Choroid plexus epithelial cell (primary cell): ENCODE results near the gene C10orf105.

ENCODE experiments used
- DNase-seq: peaks from one replicate; pipeline ENCODE4 v3.0.0-alpha.2; 2010; ENCODE audit warnings: low read depth
- H3K4me3 ChIP-seq: 2 replicates; pipeline ENCODE4 v1.5.1; 2011; ENCODE audit warnings: low read depth, mild to moderate bottlenecking, control low read depth, low read length, moderate library complexity
- TF ChIP-seq, protein P1 (sequence below): conservative IDR thresholded peaks from 2 replicates; pipeline ENCODE4 v1.5.1; 2011; ENCODE audit warnings: low read depth, mild to moderate bottlenecking, control low read depth, inconsistent platforms, low read length, moderate library complexity

The C10orf105 gene

GRCh38 chr10:71736570-71736952, 17.0 kb upstream of the C10orf105 start:
- peak; percentile 32 for DNase-seq
- H3K4me3 ChIP-seq, result no peak overlapping the region
- TF ChIP-seq, protein P1, sequence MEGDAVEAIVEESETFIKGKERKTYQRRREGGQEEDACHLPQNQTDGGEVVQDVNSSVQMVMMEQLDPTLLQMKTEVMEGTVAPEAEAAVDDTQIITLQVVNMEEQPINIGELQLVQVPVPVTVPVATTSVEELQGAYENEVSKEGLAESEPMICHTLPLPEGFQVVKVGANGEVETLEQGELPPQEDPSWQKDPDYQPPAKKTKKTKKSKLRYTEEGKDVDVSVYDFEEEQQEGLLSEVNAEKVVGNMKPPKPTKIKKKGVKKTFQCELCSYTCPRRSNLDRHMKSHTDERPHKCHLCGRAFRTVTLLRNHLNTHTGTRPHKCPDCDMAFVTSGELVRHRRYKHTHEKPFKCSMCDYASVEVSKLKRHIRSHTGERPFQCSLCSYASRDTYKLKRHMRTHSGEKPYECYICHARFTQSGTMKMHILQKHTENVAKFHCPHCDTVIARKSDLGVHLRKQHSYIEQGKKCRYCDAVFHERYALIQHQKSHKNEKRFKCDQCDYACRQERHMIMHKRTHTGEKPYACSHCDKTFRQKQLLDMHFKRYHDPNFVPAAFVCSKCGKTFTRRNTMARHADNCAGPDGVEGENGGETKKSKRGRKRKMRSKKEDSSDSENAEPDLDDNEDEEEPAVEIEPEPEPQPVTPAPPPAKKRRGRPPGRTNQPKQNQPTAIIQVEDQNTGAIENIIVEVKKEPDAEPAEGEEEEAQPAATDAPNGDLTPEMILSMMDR, result no peak

DNA sequence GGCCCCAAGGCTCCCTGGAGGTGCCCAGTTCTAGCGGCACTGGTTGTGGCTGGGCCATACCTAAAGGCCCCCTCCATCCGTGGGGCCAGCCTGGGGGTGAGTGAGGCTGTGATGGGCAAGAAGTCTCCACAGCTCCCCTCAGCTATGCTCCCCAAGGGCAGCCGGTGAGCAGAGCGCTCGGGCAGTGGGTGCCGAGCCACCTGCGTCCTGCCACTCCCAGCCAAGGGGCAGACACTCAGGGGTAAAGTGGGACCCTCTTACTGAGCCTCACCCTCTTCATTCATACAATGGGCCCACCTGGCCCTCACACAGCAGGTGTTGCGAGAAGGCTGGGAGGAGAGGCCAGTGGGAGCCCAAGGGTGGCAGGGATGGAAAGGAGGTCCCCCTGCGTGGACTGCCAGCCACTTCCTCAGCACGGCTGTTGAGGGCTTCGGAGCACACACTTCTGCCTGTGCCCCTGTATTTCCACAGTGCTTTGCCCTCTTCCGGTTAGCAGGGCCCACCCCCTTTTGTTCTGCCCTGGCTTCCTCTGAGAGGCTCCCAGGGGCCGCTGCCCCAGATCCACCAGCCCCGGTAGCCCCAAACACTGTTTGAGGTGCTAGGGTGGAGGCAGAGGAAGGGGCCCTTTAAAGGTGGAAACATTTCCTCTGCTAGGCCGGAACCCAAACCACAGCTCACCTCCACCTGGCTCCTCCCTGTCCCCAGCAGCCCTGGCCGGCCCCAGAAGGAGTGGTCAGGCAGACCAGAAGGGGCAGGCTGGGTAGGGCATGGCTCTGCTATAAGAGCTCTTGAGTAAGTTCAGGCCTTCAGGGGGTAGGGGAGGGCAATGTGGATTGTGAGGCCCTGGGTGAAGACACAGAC, 16.4 kb upstream of the C10orf105 start:
- no peak for DNase-seq
- TF ChIP-seq, protein P1, result no peak
- H3K4me3 ChIP-seq, result no peak overlapping the region

DNA sequence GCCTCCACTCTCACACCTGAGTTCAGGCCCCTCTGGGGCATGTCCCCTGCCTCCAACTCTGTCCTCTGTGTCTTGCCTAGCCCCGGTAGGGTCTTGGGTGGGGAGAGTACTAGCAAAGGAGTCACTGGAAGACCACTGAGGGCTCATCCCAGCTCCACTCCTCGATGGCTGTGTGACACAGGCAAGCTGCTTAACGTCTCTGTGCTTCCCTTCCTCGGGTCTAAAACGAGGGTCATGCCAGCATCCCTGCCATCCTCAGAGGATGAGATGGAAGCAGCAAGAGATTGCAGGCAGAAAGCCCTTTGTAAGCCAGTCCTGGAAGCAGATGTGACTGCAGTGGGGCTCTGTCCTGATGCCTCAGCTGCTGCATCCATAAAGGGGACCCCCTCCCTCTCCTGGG, 15.2 kb upstream of the C10orf105 start:
- TF ChIP-seq, protein P1, result no peak
- DNase-seq, result no peak
- H3K4me3 ChIP-seq, result no peak overlapping the region

DNA sequence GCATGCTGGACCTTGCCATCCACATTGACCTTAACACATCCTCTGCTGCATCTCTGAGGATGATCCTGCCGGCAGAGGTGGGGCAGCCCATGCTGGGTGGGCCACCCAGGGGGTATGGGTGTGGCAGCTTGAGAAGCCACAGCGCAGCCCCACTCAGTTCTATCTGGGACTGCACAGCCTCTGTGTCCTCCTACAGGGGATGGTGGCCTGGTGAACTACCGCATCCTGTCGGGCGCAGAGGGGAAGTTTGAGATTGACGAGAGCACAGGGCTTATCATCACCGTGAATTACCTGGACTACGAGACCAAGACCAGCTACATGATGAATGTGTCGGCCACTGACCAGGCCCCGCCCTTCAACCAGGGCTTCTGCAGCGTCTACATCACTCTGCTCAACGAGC, 12.2 kb upstream of the C10orf105 start:
- TF ChIP-seq, protein P1, result no peak
- no peak overlapping the region for H3K4me3 ChIP-seq
- no peak for DNase-seq

DNA sequence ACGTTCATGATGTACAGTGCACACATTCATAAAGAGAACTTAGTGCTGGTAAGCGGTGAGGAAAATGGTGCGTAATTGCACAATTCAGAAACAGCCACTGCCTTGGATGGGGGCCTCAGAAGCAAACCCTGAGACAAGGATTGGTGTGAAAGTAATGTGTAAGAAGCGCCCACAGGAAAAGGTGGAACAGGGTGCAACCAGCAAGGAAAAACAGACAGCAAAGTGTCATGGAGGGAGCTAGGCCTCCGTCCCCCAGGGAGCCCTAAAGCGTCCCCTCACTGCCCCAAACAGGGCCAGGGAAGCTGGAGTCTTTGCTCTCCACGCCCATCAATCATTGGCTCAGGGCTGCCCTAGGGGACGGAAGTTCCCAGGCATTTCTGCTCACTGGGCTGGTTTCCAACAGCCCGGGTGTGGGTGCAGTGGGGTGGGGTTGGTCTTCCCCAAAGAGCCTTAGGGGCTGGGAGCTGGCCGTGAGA, 9.6 kb upstream of the C10orf105 start:
- TF ChIP-seq, protein P1, result no peak
- DNase-seq, result no peak
- no peak overlapping the region for H3K4me3 ChIP-seq

GRCh38 chr10:71727738-71728737, 8.5 kb upstream of the C10orf105 start:
- TF ChIP-seq, protein P1, result no peak
- DNase-seq, result peak; percentile 20
- H3K4me3 ChIP-seq, result no peak overlapping the region
